ENCODE results near the gene STK39. TPM values are rescaled to one million over a fixed set of nuclear protein-coding genes. Genes with fewer than 3 reads are reported as not detected.

STK39 gene
- total RNA-seq, 1 experiment from 2014 or later = 22.1 TPM

- Histone ChIP-seq H3K23me2 (ENCODE audit: insufficient read length, low read depth, low read length, poor library complexity, severe bottlenecking) (no peaks in the 10 kb centered on the region), H3K27ac (ENCODE audit: insufficient read length, low read depth, low read length) (no peak overlapping the region), H2AFZ (ENCODE audit: low read length) (no peak overlapping the region), H3K4ac (ENCODE audit: low read depth, low read length) (no peak overlapping the region), H3K14ac (ENCODE audit: insufficient read depth, low read length) (no peak overlapping the region), H3K4me1 (ENCODE audit: insufficient read depth, low read length) (peaks cover 14% of the 10 kb centered on the region; the same call in 1 of the 2 replicates), H3K79me2 (ENCODE audit: insufficient read depth, low read length) (no peaks in the 10 kb centered on the region), H4K5ac (ENCODE audit: insufficient read length, low read depth, low read length) (no peak overlapping the region), H2BK5ac (ENCODE audit: insufficient read length, low read length) (no peak overlapping the region), H3K4me2 (ENCODE audit: insufficient read depth, insufficient read length, low read length) (no peak overlapping the region), H4K20me1 (ENCODE audit: control insufficient read depth, insufficient read depth, insufficient read length) (no peaks in the 10 kb centered on the region), H3K79me1 (ENCODE audit: insufficient read depth, low read depth, low read length, poor library complexity, severe bottlenecking) (no peaks in the 10 kb centered on the region), H2BK15ac (ENCODE audit: low read depth, low read length) (no peak overlapping the region), H3K27me3 (ENCODE audit: insufficient read depth, low read length) (no peaks in the 10 kb centered on the region), H3K9me3 (ENCODE audit: control insufficient read depth, low read depth, low read length) (no peaks in the 10 kb centered on the region), H2BK12ac (ENCODE audit: insufficient read length, low read depth, low read length) (no peak overlapping the region), H3K9ac (ENCODE audit: extremely low read depth, insufficient read length, low read length) (no peak overlapping the region), H3K56ac (ENCODE audit: insufficient read length, low read depth, low read length) (no peak overlapping the region), H3K18ac (ENCODE audit: insufficient read length, low read depth, low read length) (no peak overlapping the region), H3T11ph (ENCODE audit: low read length) (no peak overlapping the region), H4K8ac (replicated peaks; ENCODE audit: insufficient read length, low read depth, low read length) (no peak overlapping the region), H4K91ac (ENCODE audit: insufficient read length, low read depth, low read length) (no peak overlapping the region), H3K23ac (ENCODE audit: insufficient read length, low read depth, low read length) (no peak overlapping the region), H2BK120ac (ENCODE audit: low read depth, low read length, poor library complexity, severe bottlenecking) (no peak overlapping the region), H2AK5ac (ENCODE audit: insufficient read length, low read length) (no peak overlapping the region), H2BK20ac (ENCODE audit: low read depth, low read length, poor library complexity, severe bottlenecking) (no peak overlapping the region)
- no peak overlapping the region for H3K27ac Mint-ChIP-seq
- DNase-seq = no peak
- H3K36me3 Mint-ChIP-seq (ENCODE audit: insufficient read depth in 1 of 3, low read depth in 3 of 3) = no peaks in the 10 kb centered on the region; a peak in 1 of 7 replicates
- peaks cover 75 to 79% of the 10 kb centered on the region in 2 experiments for H3K4me1 Mint-ChIP-seq
- WGBS (ENCODE audit: extremely low coverage, insufficient read length, low lambda C conversion rate) = no CpG with 5 or more reads among the region's 5 CpGs
- TF ChIP-seq CTCF (conservative IDR thresholded peaks at IDR 0.05) = no peak
- no peaks in the 10 kb centered on the region for H3K9me3 Mint-ChIP-seq
- no peak overlapping the region for H3K4me3 Mint-ChIP-seq
- H3K27me3 Mint-ChIP-seq (ENCODE audit: low read depth) = peaks cover 3% of the 10 kb centered on the region
Observed at GRCh38 chr2:168182550-168183249, 64.7 kb downstream of the STK39 start.
